HG03064 (cell line): Measurements from ENCODE around the gene PTPRM.

Source experiments
- ATAC-seq: cut with Tn5 transposase; IDR thresholded peaks from one replicate; pipeline ENCODE4 v1.9.1; 2021; ENCODE audit warnings: low read depth; ENCODE audit not compliant: unreplicated experiment

Gene PTPRM

DNA sequence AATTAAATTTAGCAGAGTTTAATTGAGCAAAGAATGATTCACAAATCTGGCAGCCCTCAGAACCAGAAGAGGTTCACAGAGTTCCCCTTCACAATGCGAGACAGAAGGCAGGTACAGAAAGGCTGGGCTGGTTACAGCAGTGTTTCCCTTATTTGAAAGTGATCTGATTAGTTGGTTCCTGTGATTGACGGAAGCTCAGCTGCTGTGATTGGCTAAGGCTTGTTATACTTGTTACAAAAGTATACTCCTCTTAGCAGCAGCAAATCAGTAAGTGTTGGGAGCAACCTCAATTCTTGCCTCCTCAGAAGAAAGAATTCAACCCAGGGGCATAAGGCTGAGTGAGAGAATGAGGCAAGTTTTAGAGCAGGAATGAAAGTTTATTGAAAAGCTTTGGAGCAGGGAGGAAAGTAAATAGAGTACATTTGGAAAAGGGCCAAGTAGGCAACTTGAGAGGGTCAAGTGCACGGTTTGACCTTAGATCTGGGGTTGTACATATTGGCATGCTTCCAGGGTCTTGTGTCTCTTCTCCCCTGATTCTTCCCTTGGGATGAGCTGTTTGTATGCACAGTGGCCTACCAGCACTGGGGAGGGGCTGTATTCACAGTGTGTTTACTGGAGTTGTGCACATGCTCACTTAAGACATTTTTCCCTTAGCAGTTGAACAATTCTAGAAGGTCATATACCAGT, 610.4 kb downstream of the PTPRM start:
- no peak for ATAC-seq

DNA sequence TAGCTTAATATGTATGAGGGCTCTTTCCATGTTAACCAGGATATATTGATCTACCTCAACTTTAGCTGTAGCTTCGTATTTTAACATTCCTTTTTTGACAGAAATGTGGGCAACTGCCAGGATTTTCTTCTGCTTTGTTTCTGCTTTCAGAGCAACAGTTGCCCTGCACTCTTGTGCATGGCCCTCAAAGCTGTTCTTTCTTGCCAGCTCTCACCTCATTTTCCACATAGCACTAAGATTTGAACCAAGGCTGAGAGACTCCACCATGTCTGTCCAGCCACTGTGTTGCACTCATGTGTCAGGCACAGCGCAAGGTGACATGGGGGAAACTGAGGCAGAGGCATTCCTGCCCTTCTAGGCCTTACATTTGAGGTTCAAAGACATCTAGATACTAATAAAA, 619.3 kb downstream of the PTPRM start:
- no peak for ATAC-seq

DNA sequence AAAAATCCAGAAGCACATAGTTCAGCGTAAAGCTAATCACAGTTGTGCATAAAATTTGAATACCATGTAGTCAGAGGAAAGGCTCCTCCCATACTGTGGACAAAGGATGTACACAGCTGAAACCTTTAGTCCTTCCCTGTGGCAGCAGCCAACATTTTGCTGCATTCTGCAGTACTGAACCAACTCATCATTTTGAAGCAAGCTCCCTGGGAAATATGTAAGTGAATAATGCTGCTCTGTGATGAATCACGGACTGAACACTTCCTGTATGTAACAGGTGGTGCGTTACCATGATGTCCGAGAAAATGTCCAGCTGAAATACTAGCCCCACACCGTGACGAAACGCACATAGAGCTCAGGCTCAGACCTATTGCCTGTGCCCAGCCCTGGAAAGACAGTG, 621.1 kb downstream of the PTPRM start:
- ATAC-seq: no peak

DNA sequence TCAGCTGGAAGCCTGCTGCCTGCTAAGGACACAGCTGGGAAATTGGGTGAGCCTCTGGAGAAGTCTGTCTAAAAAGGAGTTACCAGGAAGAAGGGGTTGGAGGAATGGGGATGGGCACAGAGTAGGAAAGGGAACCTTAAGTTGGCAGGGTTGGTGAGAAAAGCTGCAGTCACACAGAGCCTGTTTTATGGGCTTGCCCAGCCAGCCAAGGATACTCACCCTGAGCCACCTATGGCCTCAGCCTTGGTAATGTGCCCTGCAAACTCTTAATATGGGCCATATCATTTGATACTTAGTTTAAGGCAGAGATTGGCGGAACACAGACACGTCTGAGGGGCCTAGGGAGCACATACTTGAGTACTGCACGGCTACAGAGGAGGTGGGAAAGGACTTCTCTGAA, 623.9 kb downstream of the PTPRM start:
- no peak for ATAC-seq

DNA sequence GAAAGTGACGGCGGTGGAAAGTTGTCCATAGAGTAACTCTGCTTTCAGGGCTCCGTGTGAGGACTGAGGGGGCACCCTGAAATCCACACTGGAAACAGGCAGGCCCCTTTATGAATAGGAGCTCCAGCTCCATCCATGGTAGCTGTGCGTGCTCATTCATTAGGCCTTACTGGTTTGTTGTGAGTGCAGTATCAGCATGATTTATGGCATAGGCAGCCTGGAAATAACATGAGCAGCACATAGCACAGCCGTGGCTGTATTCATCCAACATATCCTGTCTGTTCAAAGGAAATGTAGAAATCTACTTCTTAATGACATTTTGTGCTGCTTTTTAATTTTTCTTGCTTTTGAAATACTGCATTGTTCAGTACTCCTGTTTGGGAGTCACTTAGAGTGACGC, 627.3 kb downstream of the PTPRM start:
- no peak for ATAC-seq

DNA sequence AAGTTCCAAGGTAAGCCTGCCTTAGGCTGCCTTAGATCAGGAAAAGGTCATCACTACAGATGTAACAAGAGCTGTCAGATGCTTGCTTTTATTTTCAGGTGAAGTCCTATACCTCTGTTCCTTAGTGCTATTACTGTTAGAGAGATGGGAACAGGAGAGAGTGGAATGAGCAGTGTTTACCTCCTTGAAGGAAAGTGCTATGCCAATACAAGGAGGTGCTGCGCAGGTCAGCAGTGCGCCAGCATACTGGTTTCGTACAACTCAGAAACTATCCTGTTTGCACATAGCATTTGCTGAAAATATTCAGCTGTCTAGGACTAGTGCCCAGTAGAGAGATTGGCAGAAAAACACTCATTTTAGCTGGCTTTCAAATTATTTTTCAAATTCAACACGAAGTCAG, 629.1 kb downstream of the PTPRM start:
- no peak for ATAC-seq

DNA sequence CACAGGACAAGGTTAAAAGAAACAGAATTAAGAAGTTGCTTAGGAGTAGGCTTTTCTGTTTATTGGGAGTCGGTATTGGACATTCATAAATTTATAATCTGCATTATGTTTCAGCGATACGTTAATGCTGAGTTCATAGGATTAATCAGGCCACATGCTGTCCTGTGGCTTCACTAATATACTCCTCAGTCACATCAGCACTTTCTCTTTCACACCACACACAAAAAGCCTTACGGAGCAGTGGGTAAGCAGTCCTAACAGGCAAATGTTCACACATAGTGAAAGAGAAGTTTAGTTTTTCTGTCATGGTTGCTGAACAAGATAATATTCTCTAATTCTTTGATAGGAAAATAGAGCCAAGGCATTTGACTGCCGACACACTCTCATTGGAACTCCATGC, 630.4 kb downstream of the PTPRM start:
- no peak for ATAC-seq

DNA sequence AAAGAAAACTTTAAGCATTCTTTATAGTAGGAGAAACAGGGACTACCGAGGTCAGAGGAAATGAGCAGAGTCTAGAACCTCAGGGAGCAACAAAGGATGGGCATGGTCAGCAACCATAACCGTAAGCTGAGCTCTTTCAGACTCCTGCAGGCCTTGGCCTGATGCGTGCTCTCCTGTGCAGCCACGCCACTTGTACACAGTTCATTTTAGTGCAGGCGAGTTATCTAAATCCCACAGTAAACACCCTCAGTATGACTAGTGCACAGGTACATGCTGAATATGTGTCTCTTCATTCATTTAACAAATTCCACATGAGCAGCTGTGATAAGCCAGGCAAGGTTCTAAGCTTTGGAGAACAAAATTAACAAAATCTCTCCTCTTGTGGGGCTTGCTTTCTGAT, 640.9 kb downstream of the PTPRM start:
- ATAC-seq: no peak

DNA sequence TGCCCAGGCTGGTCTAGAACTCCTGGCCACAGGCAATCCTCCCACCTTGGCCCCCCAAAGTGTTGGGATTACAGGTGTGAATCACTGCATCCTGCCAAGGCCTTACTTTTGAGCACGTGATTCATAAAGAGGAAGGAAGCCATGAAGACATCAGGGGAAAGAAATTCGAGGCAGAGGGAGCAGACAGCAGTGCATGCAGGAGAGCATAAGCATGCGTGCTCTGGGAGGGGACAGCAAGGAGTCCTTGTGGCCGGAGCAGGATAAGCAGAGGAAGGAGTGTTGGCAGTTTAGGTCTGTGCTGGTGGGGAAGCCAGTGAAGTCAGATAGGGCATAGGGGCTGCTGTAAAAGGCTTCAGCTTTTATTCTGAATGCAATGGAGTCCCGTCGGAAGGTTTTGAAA, 641.6 kb downstream of the PTPRM start:
- ATAC-seq: no peak

DNA sequence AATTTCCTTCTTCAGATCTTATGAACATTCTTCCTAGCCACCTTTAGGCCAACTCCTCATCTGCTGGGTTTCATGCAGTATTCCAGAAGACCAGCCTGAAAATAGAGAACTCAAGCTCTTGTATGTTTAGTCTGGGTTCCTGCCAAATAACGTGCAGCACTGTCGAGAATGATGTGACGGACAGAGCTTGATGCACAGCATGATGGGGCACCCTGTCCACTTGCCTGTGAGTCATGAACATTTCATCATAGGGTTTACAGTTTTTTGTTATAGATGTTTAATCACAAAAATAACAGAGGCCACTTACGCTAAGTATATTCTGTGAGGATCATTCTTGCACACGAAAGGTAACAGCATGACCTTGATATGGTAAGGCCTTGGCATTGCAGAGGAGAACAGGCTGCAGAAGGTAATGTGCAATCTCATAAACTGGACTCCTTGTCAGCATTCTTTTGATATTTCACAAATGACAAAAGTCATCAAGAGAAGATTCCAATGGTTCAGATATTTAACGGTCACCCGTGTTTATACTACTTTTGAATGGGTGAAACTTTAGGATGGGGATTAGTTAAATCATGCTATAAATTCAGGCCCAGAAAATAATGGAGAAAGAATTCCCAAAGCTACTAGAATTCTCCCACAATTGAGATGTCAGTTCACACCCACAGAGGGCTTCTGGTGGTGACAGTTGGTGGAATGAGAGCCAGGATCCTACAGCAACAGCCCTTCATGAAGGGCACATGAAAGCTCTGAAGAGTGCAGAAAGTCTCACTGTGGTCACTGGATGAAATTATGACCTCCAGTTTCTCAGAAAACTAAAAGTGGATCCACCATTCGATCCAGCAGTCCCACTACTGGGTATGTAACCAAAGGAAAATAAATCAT, 646.0 kb downstream of the PTPRM start:
- no peak for ATAC-seq

DNA sequence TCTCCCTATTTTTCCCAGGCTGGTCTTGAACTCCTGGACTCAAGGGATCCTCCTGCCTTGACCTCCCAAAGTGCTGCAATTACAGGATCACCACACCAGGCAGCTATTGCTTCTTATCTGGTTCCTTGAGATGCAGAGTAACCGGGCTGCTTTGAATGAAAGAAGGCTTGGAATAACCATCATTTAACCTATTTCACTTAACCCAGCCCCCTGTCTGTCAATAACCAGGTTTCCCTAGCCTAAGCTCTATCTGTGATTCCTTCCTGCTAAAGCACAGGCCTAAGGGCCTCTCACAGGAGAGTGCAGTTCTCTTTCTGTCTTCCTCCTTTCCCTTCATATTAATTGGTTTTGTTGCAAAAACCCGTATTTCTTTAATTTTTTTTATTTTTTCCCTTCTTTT, 648.6 kb downstream of the PTPRM start:
- no peak for ATAC-seq

DNA sequence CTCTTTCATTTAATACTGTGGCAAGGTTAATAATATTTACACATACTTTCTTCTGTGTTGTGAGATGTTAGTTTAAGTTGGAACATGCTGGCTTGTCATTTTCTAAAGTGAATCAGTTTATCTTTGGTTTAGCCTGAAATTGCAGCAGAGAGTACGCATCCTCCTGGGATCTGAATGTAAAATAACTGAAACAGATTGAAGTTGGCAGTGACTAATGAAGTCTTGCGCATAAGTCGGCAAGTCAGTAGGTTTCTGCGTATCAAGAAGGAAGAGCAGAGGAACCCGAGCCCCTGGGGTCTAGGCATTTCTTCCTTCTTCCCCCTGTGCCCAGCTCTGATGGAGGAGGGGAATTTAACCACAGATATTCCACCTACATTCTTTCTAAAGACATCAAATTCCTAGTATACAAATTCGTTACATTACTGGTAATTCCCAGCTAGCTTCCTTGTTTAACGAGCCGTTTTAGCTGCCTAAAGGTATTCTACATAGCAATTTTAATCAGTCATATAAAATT, 650.0 kb downstream of the PTPRM start:
- ATAC-seq: no peak

DNA sequence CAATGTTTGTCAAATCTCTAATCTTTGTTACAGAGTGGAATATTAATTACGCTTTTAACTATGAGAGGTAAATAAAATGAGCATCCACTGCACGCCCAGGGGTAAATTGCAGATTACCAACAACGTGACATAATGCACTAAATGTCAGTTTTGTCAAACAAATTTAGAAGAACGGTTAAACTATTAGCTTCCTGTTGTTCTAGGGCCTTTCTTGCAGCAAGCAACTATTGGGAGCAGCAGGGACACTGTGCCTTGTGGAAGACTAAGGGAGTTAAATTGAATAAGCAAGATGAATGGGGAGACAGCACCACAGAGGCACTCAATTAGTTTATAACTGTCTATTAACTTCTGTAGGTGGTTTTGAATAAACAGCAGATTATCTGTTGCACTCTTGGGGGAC, 651.1 kb downstream of the PTPRM start:
- no peak for ATAC-seq

DNA sequence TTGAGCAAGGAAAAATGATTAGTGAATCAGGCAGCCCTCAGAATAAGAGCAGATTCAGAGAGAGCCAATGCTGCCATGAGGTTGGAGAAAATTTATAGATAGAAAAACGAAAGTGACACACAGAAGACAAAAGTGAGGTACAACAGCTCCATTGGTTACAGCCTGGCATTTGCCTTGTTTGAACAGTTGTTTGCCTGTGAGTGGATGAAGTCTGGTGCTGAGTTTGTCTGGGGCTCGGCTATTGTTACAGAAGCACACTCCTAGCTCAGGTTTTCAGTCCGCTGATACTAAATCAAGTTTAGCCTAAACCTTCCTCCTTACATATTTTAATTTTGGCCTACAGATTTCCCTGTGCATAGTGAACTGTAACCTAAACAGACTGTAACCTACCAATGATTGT, 654.3 kb downstream of the PTPRM start:
- ATAC-seq: no peak

DNA sequence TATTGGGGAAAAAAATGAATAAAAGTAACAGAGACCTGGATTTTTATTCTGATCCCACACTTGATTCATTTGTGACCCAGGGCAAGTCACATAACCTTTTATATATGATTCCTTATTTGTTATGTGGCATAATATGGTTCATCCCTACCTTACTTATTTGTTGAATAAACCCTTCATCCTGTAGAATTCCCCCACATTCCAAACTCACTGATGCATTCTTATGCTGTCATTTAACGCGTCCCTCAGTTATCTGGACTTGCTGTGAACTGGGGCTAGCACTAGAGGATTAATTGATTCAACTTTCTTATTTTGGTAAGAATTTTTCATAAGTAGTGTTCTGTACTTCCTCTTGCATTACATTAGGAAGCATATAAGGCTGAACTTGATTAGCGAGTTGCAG, 657.5 kb downstream of the PTPRM start:
- no peak for ATAC-seq

DNA sequence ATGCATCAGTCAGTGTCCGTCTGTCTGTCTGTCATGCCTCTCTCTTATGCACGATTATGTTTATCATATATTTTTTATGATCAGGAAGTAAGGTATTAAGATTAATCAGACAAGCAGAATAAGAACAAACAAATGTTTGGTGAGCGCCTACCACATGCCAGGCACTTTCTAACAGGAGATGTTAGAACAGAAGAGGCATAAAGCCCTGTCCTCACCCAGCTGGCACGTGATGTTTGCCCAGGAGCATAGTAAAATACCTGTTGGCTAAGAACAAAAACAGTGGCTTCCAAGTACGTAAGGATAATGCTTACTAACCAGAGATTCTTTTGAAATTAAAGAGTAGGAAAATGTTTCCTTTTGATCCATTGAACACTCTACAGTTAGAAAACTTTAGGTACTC, 661.9 kb downstream of the PTPRM start:
- ATAC-seq: no peak

DNA sequence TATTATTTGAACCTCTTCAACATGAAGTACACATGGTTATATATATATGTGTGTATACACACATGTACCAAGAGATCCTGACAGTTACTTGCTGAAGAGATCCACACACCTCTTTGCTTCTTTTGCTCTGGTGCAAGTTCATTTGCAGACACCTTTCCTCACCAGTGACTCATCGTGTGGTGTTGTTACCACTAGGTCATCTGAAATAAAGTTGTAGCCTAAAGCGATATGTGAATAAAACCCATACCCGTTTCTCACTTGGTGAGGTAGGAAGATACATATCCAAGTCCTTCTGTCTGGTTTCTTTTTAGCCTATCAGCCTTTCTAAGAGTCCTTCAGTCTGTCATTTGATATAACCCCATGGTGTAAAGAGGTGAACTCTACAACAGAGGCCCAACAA, 662.7 kb downstream of the PTPRM start:
- no peak for ATAC-seq

DNA sequence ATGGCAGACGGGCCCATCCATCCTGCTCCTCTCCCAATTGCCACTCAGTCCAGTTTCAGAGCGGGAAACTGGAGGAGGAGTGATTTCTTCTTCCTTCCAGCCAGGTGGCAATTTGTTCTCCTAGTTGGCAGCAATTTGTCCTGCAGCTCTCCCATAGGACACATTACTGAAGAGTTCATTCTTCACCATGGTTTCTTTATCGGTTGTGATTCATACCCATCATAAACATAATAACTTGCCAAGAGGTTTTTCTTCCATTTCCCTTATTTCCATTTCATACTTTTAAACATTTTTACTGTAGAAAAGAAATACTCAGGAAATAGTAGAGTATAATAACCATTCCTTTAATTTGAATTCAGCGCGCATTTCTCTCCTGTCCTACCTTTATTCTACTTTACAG, 664.2 kb downstream of the PTPRM start:
- no peak for ATAC-seq

DNA sequence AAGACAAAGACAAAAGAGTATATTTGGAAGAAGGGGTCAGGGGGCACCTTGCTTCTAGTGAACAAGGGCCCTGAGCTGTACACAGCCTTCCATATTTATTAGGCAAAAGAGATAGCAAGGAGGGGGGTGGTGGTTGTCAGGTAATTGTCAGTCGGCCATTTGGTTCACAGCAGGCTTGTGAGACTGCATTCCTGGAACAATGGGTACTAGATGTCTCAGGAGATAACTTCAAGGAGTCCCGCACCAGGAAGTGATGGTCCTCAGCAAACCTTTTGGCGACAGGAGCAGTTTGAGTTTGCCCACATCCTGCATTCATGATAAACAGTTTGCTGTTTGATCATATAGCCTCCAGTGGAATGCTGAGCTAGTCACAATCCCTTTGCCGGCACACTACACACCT, 665.7 kb downstream of the PTPRM start:
- no peak for ATAC-seq

DNA sequence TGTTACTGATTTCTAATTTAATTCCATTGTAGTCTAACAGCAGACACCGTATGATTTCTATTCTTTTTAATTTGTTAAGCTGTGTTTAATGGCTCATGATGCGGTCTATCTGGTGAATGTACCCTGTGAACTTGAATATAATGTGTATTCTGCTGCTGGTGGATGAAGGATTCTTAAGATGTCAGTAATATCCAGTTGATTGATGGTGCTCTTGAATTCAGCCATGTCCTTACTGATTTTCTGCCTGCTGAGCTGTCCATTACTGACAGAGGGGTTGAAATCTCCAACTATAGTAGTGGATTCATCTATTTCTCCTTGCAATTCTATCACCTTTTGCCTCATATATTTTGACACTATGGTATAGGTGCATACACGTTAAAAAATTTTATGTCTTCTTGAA, 668.8 kb downstream of the PTPRM start:
- ATAC-seq: no peak

DNA sequence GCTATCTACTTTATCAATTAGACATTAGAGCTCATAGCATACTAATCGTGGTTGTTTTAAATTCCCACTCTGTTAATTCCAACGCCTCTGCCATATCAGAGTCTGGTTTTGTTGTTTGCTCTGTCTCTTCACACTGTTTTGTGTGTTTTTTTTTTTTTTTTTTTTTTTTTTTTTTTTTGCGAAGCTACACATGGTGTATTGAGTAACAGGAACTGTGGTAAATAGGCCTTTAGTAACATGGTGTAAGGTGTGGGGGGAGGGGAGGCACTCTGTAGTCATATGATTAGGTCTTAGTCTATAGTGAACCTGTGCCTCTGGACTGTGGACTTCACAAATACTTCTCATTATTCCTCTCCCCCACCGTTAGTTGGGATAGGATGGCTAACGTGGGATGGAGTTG, 671.4 kb downstream of the PTPRM start:
- ATAC-seq: no peak

DNA sequence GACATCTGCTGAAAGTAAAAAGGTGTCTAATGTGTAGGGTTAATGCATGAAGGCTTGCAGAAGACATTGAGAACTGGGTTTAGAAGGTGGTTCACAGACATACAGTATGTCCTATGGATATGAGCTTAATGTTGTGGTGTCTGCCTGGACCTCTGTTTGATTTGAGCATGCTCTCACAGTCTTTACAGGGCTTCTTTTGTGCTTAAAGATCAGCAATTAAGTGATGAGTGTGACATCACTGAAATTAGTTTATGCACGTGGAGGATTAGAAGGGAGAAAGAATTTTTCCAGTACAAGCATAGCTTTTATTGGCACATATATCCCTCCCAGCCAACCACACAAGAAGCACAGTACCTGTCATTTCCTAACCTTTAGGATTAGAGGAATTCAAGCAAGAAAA, 674.6 kb downstream of the PTPRM start:
- ATAC-seq: no peak
